ENCODE data around the gene AEBP2. TPM values are rescaled to one million over a fixed set of nuclear protein-coding genes. Genes with fewer than 3 reads are reported as not detected.

AEBP2 gene
- total and polyA plus RNA-seq, 2 experiments from 2014 or later: 10.4 to 16.6 TPM

DNA sequence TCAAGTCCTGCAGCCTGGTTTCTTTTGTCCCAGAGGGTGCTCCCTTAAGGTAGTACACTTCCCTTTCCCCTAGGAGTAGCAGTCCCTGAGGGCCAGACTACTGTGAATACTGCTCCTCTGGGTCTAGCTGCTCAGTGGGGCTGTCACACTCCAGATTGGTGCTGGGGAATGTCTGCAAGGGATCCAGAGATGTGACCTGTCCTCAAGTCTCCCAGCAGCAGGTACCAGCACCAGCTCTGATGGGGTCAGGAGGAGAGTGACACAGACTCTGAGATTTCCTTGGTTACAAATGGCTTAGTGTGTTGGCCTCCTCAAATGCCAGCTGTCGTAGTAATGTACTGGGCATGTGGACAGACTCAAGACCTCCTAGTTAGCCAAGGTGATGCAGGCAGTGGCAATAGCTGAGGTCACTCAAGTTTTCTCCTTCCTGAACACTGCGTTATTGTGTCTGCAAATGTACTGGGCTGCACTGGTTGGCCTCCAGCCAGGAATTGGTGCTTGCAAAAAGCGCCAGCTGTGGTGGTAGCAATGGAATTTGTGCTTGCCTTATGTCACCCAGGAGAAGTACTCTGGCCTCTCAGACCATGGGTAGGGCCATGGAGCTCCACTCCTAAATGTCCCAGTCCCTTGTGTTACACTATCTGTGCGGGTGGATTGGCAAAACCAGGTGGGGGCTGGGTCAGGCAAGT, 36.4 kb upstream of the AEBP2 start:
- H3K9me3 ChIP-seq (ENCODE audit: low read depth): no peaks in the 10 kb centered on the region
- H3K79me2 ChIP-seq (ENCODE audit: insufficient read depth): no peaks in the 10 kb centered on the region
- no peak overlapping the region for H3K4me3 ChIP-seq
- H3K36me3 ChIP-seq (ENCODE audit: low read depth): no peaks in the 10 kb centered on the region
- TF ChIP-seq EZH2 (IDR thresholded peaks at IDR 0.05; ENCODE audit: insufficient read depth, poor library complexity, severe bottlenecking): no peak
- TF ChIP-seq EZH2phosphoT487 (IDR thresholded peaks at IDR 0.05; ENCODE audit: insufficient read depth, low read depth): no peak
- no peak overlapping the region for H3K9ac ChIP-seq
- H3K9me2 ChIP-seq (ENCODE audit: insufficient read depth): no peaks in the 10 kb centered on the region
- no peaks in the 10 kb centered on the region for H3F3A ChIP-seq (ENCODE audit: insufficient read depth)
- H3K27ac ChIP-seq: no peak overlapping the region
- H3K4me2 ChIP-seq (ENCODE audit: unreplicated experiment): no peak overlapping the region
- no peaks in the 10 kb centered on the region for H3K27me3 ChIP-seq (replicated peaks; ENCODE audit: insufficient read depth)
- DNase-seq: peak; percentile 49
- no peaks in the 10 kb centered on the region for H3K4me1 ChIP-seq (ENCODE audit: insufficient read depth)
- no peaks in the 10 kb centered on the region for H4K20me1 ChIP-seq (ENCODE audit: insufficient read depth)
- H2AFZ ChIP-seq: no peak overlapping the region
- in situ Hi-C loops (cut with MboI): no loop called here
- WGBS, 2 experiments (ENCODE audit: low coverage in 1 of 2, low lambda C conversion rate in 2 of 2, missing lambda C conversion rate in 2 of 2): 46 to 52% methylated on average over 4 of the region's 4 CpGs

- no peaks in the 10 kb centered on the region for H4K20me1 ChIP-seq (ENCODE audit: insufficient read depth)
- H3K36me3 ChIP-seq (ENCODE audit: low read depth): no peaks in the 10 kb centered on the region
- H3K9ac ChIP-seq: no peak overlapping the region
- H3K4me3 ChIP-seq: no peak overlapping the region
- no peaks in the 10 kb centered on the region for H3K9me3 ChIP-seq (ENCODE audit: low read depth)
- no peaks in the 10 kb centered on the region for H3K9me2 ChIP-seq (ENCODE audit: insufficient read depth)
- no peaks in the 10 kb centered on the region for H3F3A ChIP-seq (ENCODE audit: insufficient read depth)
- in situ Hi-C loops (cut with MboI): no loop called here
- no peak overlapping the region for H2AFZ ChIP-seq
- no peaks in the 10 kb centered on the region for H3K79me2 ChIP-seq (ENCODE audit: insufficient read depth)
- no peak overlapping the region for H3K4me2 ChIP-seq (ENCODE audit: unreplicated experiment)
- H3K27me3 ChIP-seq (replicated peaks; ENCODE audit: insufficient read depth): no peaks in the 10 kb centered on the region
- no peak overlapping the region for H3K27ac ChIP-seq
- H3K4me1 ChIP-seq (ENCODE audit: insufficient read depth): no peaks in the 10 kb centered on the region
- DNase-seq: no peak
- TF ChIP-seq EZH2phosphoT487 (IDR thresholded peaks at IDR 0.05; ENCODE audit: insufficient read depth, low read depth) (no peak), EZH2 (IDR thresholded peaks at IDR 0.05; ENCODE audit: insufficient read depth, poor library complexity, severe bottlenecking) (no peak)
- 84% methylated on average over 16 of the region's 16 CpGs for WGBS, 2 experiments (ENCODE audit: low coverage in 1 of 2, low lambda C conversion rate in 2 of 2, missing lambda C conversion rate in 2 of 2)
Observed at GRCh38 chr12:19404242-19404880, 34.9 kb upstream of the AEBP2 start.

DNA sequence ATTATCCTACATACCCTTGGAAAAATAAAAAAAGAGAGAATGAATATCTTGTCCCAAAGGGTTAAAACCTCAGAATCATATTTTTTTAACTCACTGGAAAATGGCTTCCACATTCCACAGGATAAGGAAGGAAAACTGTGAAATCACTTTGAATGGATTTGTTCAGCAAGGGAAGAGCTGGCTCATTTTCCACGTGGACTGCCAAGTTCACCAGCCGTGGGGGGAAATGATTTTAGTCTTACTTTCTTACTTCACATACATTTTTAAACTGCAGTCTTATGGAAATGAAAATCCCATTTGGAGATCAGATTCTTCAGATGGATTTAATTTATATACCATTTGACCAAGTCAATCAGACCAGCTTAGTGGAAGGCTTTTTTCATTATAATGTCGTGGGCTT, 29.9 kb upstream of the AEBP2 start:
- peak; percentile 3 for DNase-seq
- Histone ChIP-seq H2AFZ (no peak overlapping the region), H3K27ac (no peak overlapping the region)

DNA sequence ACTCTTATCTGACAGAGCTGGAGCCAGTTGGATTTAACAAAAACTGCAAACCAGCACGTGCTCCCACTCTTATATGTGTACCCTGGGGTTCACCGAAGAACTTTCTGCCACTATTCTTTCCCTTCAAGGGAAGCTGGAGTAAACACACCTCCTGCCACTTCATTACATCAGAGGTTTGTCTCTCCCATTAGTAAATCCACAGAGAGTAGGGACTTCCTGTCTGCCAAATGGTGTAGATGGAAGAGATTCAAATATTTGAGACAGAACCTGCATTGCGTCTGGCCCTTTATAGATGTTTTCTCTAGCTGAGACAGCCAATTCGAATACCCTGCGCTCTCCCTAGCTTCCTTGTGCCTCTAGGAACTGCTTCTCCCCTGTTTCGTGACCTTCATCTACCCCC, 29.1 kb upstream of the AEBP2 start:
- Histone ChIP-seq H4K20me1 (ENCODE audit: insufficient read depth) (no peaks in the 10 kb centered on the region), H2AFZ (no peak overlapping the region), H3K79me2 (ENCODE audit: insufficient read depth) (no peaks in the 10 kb centered on the region), H3K4me1 (ENCODE audit: insufficient read depth) (no peaks in the 10 kb centered on the region), H3K4me3 (no peak overlapping the region), H3K36me3 (ENCODE audit: low read depth) (no peaks in the 10 kb centered on the region), H3K9ac (no peak overlapping the region), H3K9me2 (ENCODE audit: insufficient read depth) (no peaks in the 10 kb centered on the region), H3F3A (ENCODE audit: insufficient read depth) (no peaks in the 10 kb centered on the region), H3K4me2 (ENCODE audit: unreplicated experiment) (no peak overlapping the region), H3K27ac (no peak overlapping the region), H3K9me3 (ENCODE audit: low read depth) (no peaks in the 10 kb centered on the region), H3K27me3 (replicated peaks; ENCODE audit: insufficient read depth) (no peaks in the 10 kb centered on the region)
- no peak for DNase-seq
- WGBS, 2 experiments (ENCODE audit: low coverage in 1 of 2, low lambda C conversion rate in 2 of 2, missing lambda C conversion rate in 2 of 2): 54 to 60% methylated on average over 6 of the region's 6 CpGs
- in situ Hi-C loops (cut with MboI): no loop called here
- TF ChIP-seq EZH2 (IDR thresholded peaks at IDR 0.05; ENCODE audit: insufficient read depth, poor library complexity, severe bottlenecking) (no peak), EZH2phosphoT487 (IDR thresholded peaks at IDR 0.05; ENCODE audit: insufficient read depth, low read depth) (no peak)

More for the DNA sequence above, 29.9 kb upstream of the AEBP2 start:
- Histone ChIP-seq H3F3A (ENCODE audit: insufficient read depth) (no peaks in the 10 kb centered on the region), H4K20me1 (ENCODE audit: insufficient read depth) (no peaks in the 10 kb centered on the region), H3K4me2 (ENCODE audit: unreplicated experiment) (no peak overlapping the region), H3K79me2 (ENCODE audit: insufficient read depth) (no peaks in the 10 kb centered on the region), H3K9ac (no peak overlapping the region), H3K9me2 (ENCODE audit: insufficient read depth) (no peaks in the 10 kb centered on the region), H3K36me3 (ENCODE audit: low read depth) (no peaks in the 10 kb centered on the region), H3K4me1 (ENCODE audit: insufficient read depth) (no peaks in the 10 kb centered on the region), H3K4me3 (no peak overlapping the region), H3K27me3 (replicated peaks; ENCODE audit: insufficient read depth) (no peaks in the 10 kb centered on the region), H3K9me3 (ENCODE audit: low read depth) (no peaks in the 10 kb centered on the region)
- no peak for TF ChIP-seq EZH2 (IDR thresholded peaks at IDR 0.05; ENCODE audit: insufficient read depth, poor library complexity, severe bottlenecking)
- TF ChIP-seq EZH2phosphoT487 (IDR thresholded peaks at IDR 0.05; ENCODE audit: insufficient read depth, low read depth): no peak
- WGBS, 2 experiments (ENCODE audit: low coverage in 1 of 2, low lambda C conversion rate in 2 of 2, missing lambda C conversion rate in 2 of 2): 0 to 3% methylated on average over 3 of the region's 3 CpGs
- in situ Hi-C loops (cut with MboI): no loop called here
